Amygdala (tissue), 56 donors: ENCODE results near the gene KLHL10.
A peak's percentile ranks its signal among the peaks of the same experiment; 100 is the strongest.

Experiments used
- DNase-seq, 56 donors: peaks; one replicate each; lab custom pipeline; 2025; lab: John Stamatoyannopoulos, UW

Gene KLHL10

DNA sequence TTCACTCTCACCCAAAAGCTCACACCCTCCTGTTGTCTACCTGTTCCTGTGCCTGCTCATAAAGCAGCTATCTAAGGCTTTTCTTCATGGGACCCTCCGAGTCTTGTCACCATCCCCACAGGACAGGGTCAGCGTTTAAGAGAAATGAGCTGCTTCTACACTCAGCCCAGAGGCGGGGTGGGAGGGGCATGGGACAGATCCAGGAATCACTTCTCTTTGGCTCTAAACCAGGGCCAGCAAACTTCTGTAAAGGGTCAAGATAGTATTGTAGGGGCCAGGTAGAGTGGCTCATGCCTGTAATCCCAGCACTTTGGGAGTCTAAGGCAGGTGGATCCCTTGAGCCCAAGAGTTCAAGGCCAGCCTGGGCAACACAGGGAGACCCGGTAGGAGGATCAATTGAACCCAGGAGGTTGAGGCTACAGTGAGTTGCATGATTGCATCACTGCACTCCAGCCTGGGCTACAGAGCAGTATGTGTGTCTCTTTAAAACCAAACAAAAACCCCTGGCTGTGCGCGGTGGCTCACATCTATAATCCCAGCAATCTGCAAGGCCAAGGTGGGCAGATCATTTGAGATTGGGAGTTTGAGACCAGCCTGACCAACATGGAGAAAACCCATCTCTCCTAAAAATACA, 50.8 kb downstream of the KLHL10 start:
- peak in 2 of 56 donors; percentile 8 to 25 for DNase-seq

DNA sequence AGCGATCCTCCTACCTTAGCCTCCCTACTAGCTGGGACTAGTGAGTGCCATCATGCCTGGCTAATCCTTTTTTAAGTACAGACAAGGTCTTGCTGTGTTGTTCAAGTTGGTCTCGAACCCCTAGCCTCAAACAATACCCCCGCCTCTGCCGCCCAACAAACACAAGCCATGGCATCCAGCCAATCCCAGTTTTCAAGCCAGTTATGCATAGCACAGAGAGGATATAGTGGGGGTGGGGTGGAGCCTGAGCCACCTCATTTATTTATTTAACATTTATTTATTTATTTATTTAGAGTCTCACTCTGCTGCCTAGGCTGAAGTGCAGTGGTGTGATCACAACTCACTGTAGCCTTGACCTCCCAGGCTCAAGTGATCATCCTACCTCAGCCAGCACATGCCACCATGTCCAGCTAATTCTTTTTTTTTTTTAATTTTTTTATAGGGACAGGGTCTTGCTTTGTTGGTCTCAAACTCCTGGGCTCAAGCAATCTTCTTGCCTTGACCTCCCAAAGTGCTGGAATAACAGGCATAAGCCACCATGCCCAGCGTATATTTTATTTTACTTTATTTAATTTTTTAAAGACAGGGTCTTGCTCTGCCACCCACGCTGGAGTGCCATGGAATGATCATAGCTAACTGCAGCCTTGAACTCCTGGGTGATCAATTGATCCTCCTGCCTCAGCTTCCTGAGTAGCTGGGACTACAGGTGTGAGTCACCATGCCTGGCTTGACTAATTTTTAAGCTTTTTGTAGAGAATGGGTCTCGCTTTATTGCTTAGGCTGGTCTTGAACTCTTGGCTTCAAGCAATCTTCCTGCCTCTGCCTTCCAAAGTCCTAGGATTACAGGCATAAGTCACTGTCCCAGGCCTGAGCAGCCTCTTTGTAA, 53.8 kb downstream of the KLHL10 start:
- DNase-seq, result no peak

DNA sequence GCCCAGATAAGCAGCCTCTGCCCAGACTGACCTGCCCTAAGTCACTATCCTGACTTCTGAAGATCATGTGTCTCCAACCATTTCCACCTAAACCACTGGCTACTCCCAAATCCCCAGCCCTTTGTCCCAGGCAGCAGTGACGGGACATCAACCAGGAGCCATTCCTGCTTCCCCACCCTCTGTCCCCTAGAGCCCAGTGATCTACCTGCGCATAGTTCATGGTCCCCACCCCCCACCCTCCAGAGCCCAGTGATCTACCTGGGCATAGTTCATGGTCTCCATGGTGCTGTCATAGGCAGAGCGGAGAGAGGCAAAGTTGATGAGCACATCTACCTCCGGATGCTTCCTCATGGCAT, 54.4 kb downstream of the KLHL10 start:
- DNase-seq, result no peak

DNA sequence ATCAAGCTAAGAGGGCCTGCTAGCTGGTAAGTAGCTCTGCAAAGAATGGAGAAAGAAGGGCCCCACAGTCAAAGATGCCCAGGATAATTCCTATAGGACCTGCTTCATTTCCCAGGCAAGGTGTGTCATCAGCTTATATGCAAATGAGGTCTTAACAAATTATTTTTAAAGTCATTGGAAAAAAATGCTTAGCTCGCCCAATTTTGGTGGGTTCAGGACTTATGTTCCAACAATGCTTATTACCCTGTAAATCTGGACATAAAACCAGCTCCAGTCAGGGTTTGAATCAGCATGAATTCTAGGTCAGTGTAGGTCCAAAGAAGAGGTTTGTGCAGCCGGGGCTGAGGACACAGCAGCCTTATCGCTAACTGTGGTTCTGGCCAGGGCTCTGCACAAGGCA, 55.8 kb downstream of the KLHL10 start:
- DNase-seq, result no peak

DNA sequence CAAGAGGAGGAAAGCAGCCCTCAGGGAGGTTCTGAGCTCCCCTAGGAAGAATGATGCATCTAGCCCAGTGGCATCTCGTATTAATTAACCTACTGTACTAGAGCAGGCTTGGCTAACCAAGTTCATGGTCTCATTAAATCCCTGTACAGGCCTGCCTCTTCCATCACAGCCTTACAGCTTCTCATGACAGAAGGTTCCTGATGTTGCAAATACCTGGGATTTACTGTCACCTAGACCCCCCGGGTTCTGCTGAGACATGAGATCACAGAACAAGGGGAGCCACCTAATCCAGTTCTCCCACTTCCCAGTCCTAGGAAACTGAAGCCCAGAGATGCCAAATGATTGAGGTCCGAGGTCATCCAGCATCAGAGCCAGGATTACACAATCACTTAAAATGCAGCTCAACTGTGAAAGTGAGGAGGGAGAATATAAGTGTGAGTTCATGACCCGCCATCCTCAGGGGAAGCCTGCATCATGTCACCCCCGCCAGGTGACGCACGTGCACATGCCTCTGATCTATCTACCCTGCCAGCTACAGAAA, 57.2 kb downstream of the KLHL10 start:
- no peak for DNase-seq

DNA sequence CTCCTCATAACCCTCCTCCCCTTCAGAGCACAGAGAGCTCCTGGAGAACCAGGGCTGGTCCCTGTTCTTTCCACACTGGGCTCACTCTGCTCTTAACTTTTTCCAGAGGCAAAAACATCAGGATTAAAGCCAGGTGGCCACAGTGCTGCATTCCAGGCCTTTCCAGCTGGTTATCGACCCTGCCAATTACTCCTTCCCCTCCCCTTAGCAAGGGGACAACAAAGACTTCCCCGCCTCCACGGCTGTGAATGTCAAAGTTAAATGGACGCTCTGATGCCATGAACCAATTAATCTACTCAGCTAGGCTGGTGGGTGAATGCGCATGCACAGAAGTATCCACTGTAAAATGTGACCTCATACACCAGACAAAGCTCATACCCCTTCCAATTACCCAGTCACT, 58.0 kb downstream of the KLHL10 start:
- DNase-seq, result no peak

DNA sequence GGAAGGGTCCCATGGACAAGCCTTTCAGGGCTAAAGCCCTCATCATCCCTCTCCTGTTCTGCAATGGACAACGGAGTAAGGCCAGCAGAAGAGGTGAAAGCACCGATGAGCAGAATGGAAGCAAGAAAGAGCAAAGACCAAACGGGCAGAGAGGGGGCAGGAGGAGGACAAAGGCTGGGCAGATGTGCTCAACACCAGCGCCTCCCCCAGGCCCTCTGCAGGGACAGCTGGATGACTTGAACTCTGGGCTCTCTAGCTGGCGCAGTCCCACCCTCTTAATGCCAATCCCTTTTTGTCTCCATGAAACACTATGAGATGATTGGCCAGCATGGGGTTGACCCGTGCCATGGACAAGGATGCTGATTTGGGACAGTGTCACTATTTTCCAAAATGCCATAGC, 59.1 kb downstream of the KLHL10 start:
- DNase-seq, result no peak
